ENCODE measurements around the gene HTR2B.
A peak's percentile ranks its signal among the peaks of the same experiment; 100 is the strongest.
"Not testable (repeated sequence)": the region's sequence is repeated elsewhere in the genome, so short reads cannot be mapped to it uniquely, and the experiment has no call there.

HTR2B gene

GRCh38 chr2:231115651-231116050 is 9.2 kb downstream of the HTR2B start:
- no peak for DNase-seq (ENCODE audit: low read depth)
- H3K4me3 ChIP-seq (ENCODE audit: low read length) = no peak overlapping the region
- TF ChIP-seq CTCF (conservative IDR thresholded peaks at IDR 0.05; ENCODE audit: low read depth, low read length) = no peak

GRCh38 chr2:231113489-231113888 is 11.4 kb downstream of the HTR2B start:
- no peak for DNase-seq (ENCODE audit: low read depth)
- no peak overlapping the region for H3K4me3 ChIP-seq (ENCODE audit: low read length)
- no peak for TF ChIP-seq CTCF (conservative IDR thresholded peaks at IDR 0.05; ENCODE audit: low read depth, low read length)

GRCh38 chr2:231111987-231112386 is 12.9 kb downstream of the HTR2B start:
- TF ChIP-seq CTCF (conservative IDR thresholded peaks at IDR 0.05; ENCODE audit: low read depth, low read length) = no peak
- H3K4me3 ChIP-seq (ENCODE audit: low read length) = no peak overlapping the region
- no peak for DNase-seq (ENCODE audit: low read depth)

- peak; percentile 30 for TF ChIP-seq CTCF (conservative IDR thresholded peaks at IDR 0.05; ENCODE audit: low read depth, low read length)
- no peak overlapping the region for H3K4me3 ChIP-seq (ENCODE audit: low read length)
- DNase-seq (ENCODE audit: low read depth) = no peak
These were observed 14.3 kb downstream of the HTR2B start for GRCh38 chr2:231110551-231110950.

GRCh38 chr2:231104115-231104713 is 20.6 kb downstream of the HTR2B start:
- no peak for DNase-seq (ENCODE audit: low read depth)
- TF ChIP-seq CTCF (conservative IDR thresholded peaks at IDR 0.05; ENCODE audit: low read depth, low read length) = peak; percentile 91

GRCh38 chr2:231102772-231103171 is 22.1 kb downstream of the HTR2B start:
- no peak for TF ChIP-seq CTCF (conservative IDR thresholded peaks at IDR 0.05; ENCODE audit: low read depth, low read length)
- no peak overlapping the region for H3K4me3 ChIP-seq (ENCODE audit: low read length)
- no peak for DNase-seq (ENCODE audit: low read depth)

More at GRCh38 chr2:231104115-231104713, 20.6 kb downstream of the HTR2B start:
- H3K4me3 ChIP-seq (ENCODE audit: low read length) = no peak overlapping the region

- H3K4me3 ChIP-seq (ENCODE audit: low read length) = no peak overlapping the region
- no peak for DNase-seq (ENCODE audit: low read depth)
- no peak for TF ChIP-seq CTCF (conservative IDR thresholded peaks at IDR 0.05; ENCODE audit: low read depth, low read length)
These were observed 23.9 kb downstream of the HTR2B start for GRCh38 chr2:231100990-231101389.

GRCh38 chr2:231100321-231100720 is 24.5 kb downstream of the HTR2B start:
- not testable (repeated sequence) for H3K4me3 ChIP-seq (ENCODE audit: low read length); DNase-seq (ENCODE audit: low read depth)
